Measurements from ENCODE around the gene LEPROT. TPM values are rescaled to one million over a fixed set of nuclear protein-coding genes. Genes with fewer than 3 reads are reported as not detected.
"Not testable (repeated sequence)": the region's sequence is repeated elsewhere in the genome, so short reads cannot be mapped to it uniquely, and the experiment has no call there.

The LEPROT gene
- total and polyA plus RNA-seq, 7 donors: 14.9 to 34.5 (median 22.9) TPM

- Histone ChIP-seq H3K27ac (no peak overlapping the region), H3K27me3 (ENCODE audit: insufficient read depth in 3 of 3, low read length in 2 of 3) (no peaks in the 10 kb centered on the region), H3K36me3 (ENCODE audit: insufficient read depth in 1 of 2, low read depth in 1 of 2) (no peaks in the 10 kb centered on the region), H3K4me1 (no peaks in the 10 kb centered on the region), H3K9me3 (no peaks in the 10 kb centered on the region), H3K4me3 (no peak overlapping the region)
- ATAC-seq: no peak
- TF ChIP-seq CTCF (IDR thresholded peaks at IDR 0.05): no peak
- intact Hi-C loops (cut with DNase I): no loop called here
- no peak for DNase-seq
Measured at GRCh38 chr1:65456481-65456880, 36.0 kb downstream of the LEPROT start.

GRCh38 chr1:65457868-65458267 is 37.4 kb downstream of the LEPROT start:
- no peaks in the 10 kb centered on the region for H3K4me1 ChIP-seq
- ATAC-seq: no peak
- no peak overlapping the region for H3K27ac ChIP-seq
- H3K27me3 ChIP-seq (ENCODE audit: insufficient read depth in 3 of 3, low read length in 2 of 3): no peaks in the 10 kb centered on the region
- H3K4me3 ChIP-seq: no peak overlapping the region
- no peaks in the 10 kb centered on the region for H3K36me3 ChIP-seq (ENCODE audit: insufficient read depth in 1 of 2, low read depth in 1 of 2)
- intact Hi-C loops (cut with DNase I): no loop called here
- DNase-seq: no peak
- TF ChIP-seq CTCF (IDR thresholded peaks at IDR 0.05): no peak
- no peaks in the 10 kb centered on the region for H3K9me3 ChIP-seq

GRCh38 chr1:65458730-65459396 is 38.4 kb downstream of the LEPROT start:
- Histone ChIP-seq H3K4me3 (no peak overlapping the region), H3K27me3 (ENCODE audit: insufficient read depth in 3 of 3, low read length in 2 of 3) (no peaks in the 10 kb centered on the region), H3K27ac (no peak overlapping the region), H3K36me3 (ENCODE audit: insufficient read depth in 1 of 2, low read depth in 1 of 2) (no peaks in the 10 kb centered on the region), H3K9me3 (no peaks in the 10 kb centered on the region), H3K4me1 (no peaks in the 10 kb centered on the region)
- intact Hi-C loops (cut with DNase I): no loop called here
- DNase-seq (no peak), ATAC-seq (no peak)
- 21 to 33% (median 32%) methylated on average over 2 of the region's 2 CpGs for WGBS, 3 donors
- no peak for TF ChIP-seq CTCF (IDR thresholded peaks at IDR 0.05)

- Histone ChIP-seq H3K36me3 (ENCODE audit: insufficient read depth in 1 of 2, low read depth in 1 of 2) (no peaks in the 10 kb centered on the region), H3K9me3 (no peaks in the 10 kb centered on the region), H3K4me3 (no peak overlapping the region), H3K27ac (no peak overlapping the region), H3K4me1 (no peaks in the 10 kb centered on the region), H3K27me3 (ENCODE audit: insufficient read depth in 3 of 3, low read length in 2 of 3) (no peaks in the 10 kb centered on the region)
- intact Hi-C loops (cut with DNase I): no loop called here
- ATAC-seq: no peak
- peak; percentile 22 for TF ChIP-seq CTCF (IDR thresholded peaks at IDR 0.05)
- WGBS, 3 donors: 85 to 88% (median 88%) methylated on average over 1 of the region's 1 CpG
- no peak for DNase-seq
Measured at GRCh38 chr1:65459397-65459768, 38.9 kb downstream of the LEPROT start.

- H3K36me3 ChIP-seq (ENCODE audit: insufficient read depth in 1 of 2, low read depth in 1 of 2); intact Hi-C loops (cut with DNase I); H3K4me3 ChIP-seq; H3K27ac ChIP-seq; H3K4me1 ChIP-seq; H3K9me3 ChIP-seq; DNase-seq; ATAC-seq; H3K27me3 ChIP-seq (ENCODE audit: insufficient read depth in 3 of 3, low read length in 2 of 3): not testable (repeated sequence)
- WGBS, 3 donors: 89 to 100% (median 100%) methylated on average over 1 of the region's 1 CpG
Measured at GRCh38 chr1:65465837-65466236, 45.4 kb downstream of the LEPROT start.

Data from psoas muscle (tissue), 8 donors.